Right ventricle myocardium inferior (tissue), 1 donor: ENCODE results near the gene HOATZ. TPM values are rescaled to one million over a fixed set of nuclear protein-coding genes. Genes with fewer than 3 reads are reported as not detected.
A peak's percentile ranks its signal among the peaks of the same experiment; 100 is the strongest.

Source experiments
- ATAC-seq: fragments of 200-7000 bp; cut with Tn5 transposase; one replicate; pipeline ENCODE4 v1.9.1; 2020; ENCODE audit warnings: mild to moderate bottlenecking, moderate library complexity
- DNase-seq: peaks from one replicate; pipeline ENCODE4 v3.0.0; 2021; ENCODE audit errors: missing footprints
- intact Hi-C: fragments of 100-400 bp; cut with DNase I; formaldehyde crosslinking; loops from one replicate; pipeline ENCODE4 v1.11.0; 2022
- total RNA-seq: library from RNA; stranded (reverse); fragmentation: NEBNext Ultra II Directional; extraction: Animal tissue kit (Norgen Biotek cat#: 25700); gene quantifications from one replicate; pipeline ENCODE4 v1.2.1, GENCODE V29; 2021
- donor health status: DM: no; HTN: yes; CAD: no; lungs with severe emphysema.

HOATZ gene
- total RNA-seq, 1 donor from 2014 or later = not detected

GRCh38 chr11:111540937-111541253 is 26.3 kb downstream of the HOATZ start:
- intact Hi-C loops = loop anchor here (10.0 kb wide), 1 partner anchor 256 kb away; no protein-coding TSS in a partner anchor
- DNase-seq (no peak), ATAC-seq (peak; percentile 21)

- peak; percentile 51 for ATAC-seq
- intact Hi-C loops = loop anchor here (10.0 kb wide), 1 partner anchor 257 kb away; no protein-coding TSS in a partner anchor
- DNase-seq = peak; percentile 68
Measured at GRCh38 chr11:111541254-111542061, 26.9 kb downstream of the HOATZ start.

DNA sequence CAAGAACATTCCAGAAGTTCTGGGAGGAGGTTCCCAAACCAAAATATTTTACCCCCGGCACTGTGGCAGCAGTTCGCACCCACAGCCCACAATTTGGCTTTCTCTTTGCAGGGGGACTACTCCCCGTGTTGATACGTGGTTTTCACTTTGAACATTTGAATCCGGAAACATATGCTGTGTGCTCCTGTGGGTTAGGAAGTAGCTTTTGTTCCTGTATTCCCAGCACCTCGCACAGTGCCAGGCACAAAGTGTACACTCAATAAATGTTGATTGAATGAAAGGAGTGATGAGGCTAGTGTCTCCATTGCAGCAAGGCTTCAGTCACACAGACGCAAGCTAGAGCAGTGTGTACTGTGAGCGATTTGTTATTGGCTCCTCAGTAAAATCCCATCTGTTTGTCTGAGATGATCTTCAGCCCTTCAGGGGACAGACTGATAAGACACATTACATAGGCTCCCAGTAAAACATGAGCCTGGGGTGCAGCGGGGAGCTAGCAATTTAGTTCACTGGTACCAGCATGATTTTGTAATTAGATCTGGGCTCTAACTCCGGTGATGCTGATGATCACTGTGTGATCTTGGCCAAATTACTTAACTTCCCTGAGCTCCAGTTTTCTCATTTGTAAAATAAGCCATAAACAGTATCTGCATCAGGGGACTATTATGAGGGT is 28.2 kb downstream of the HOATZ start:
- intact Hi-C loops = loop anchor here (10.0 kb wide), 1 partner anchor 258 kb away; no protein-coding TSS in a partner anchor
- DNase-seq = no peak
- no peak for ATAC-seq

- intact Hi-C loops = loop anchor here (10.0 kb wide), 1 partner anchor 264 kb away; no protein-coding TSS in a partner anchor
- DNase-seq = no peak
- no peak for ATAC-seq
Measured at GRCh38 chr11:111548525-111548924, 33.9 kb downstream of the HOATZ start.

- ATAC-seq (no peak), DNase-seq (no peak)
- intact Hi-C loops = loop anchor here (10.0 kb wide), 1 partner anchor 265 kb away; no protein-coding TSS in a partner anchor
Measured at GRCh38 chr11:111549196-111549868, 34.8 kb downstream of the HOATZ start.

DNA sequence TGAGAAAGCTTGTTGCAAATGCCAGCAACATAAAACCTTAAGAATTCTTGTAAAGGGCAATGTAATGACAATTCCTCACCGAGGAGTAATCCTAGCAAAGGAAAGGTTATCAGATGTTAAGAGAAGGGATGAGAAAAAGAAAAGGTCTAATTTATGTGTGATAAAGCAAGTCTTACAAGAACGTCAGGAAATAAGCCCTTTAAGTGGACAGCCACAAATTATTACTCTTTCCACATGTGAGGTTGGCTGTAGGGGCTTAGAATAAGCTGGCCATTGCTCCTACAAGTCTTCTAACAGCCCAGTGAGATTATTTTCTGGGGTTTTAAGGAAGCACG is 35.3 kb downstream of the HOATZ start:
- DNase-seq = no peak
- no peak for ATAC-seq
- intact Hi-C loops = loop anchor here (10.0 kb wide), 1 partner anchor 265 kb away; no protein-coding TSS in a partner anchor

DNA sequence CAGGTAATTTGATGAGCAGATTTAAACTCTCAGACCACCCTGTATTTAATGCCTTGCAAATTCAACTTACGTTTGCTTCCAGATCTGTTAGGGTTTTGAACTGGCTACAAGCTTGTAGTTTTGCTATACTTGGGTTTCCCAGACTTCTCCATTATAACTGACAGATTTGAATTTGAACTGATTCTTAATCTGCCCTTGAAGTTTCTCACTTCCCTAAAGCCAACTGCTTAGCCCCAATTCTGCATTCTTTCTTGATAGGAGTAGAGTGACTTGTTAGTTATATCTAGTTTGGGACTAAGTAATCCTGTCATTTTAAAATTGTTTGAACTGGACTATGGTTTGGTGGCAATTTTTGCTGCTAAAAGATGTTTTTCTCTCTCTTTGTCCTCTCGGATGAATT is 35.7 kb downstream of the HOATZ start:
- ATAC-seq (no peak), DNase-seq (no peak)
- intact Hi-C loops = no loop called here

DNA sequence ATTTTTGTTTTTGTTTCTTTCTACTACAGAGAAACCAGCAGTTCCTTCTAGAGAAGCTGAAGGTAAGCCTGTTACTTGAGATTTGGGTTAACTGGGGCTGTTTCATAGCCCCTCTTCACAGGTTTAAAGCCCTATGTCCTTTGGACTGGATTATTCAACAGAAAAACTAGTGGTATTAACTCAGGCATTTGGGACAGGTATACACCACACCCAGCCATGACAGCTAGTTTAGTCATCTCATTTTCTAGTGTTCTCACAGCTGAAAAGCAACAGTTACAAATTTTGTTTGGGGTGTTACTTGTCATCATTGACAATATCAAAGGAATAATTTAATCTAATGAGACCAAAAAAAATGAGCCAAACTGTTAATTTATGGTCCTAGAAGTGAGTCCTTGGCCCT is 40.0 kb downstream of the HOATZ start:
- intact Hi-C loops = no loop called here
- ATAC-seq (no peak), DNase-seq (no peak)

DNA sequence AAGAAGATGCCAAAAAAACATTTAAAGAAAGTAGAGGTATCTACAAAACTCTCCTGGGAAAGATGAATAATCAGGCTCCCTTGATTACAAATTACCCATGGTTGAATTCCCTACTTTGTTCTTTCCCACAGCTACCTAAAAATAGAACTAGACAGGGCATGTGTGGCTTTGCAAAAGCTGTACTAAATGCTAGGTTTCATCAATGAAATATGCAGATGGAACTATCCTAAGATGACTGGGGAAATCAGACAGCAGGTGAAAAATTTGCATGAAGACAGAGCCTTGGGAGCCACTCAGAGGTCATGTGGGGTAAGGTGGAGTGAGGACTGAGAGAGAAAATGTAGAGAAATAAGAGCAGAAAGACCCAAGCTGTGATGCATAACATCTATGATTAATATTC is 40.7 kb downstream of the HOATZ start:
- no peak for ATAC-seq
- intact Hi-C loops = no loop called here
- DNase-seq = no peak

GRCh38 chr11:111557425-111558111 is 43.0 kb downstream of the HOATZ start:
- DNase-seq (no peak), ATAC-seq (no peak)
- intact Hi-C loops = no loop called here

GRCh38 chr11:111559800-111560464 is 45.4 kb downstream of the HOATZ start:
- intact Hi-C loops = no loop called here
- ATAC-seq (no peak), DNase-seq (no peak)

GRCh38 chr11:111560800-111561199 is 46.2 kb downstream of the HOATZ start:
- peak; percentile 30 for ATAC-seq
- DNase-seq = no peak
- intact Hi-C loops = no loop called here

DNA sequence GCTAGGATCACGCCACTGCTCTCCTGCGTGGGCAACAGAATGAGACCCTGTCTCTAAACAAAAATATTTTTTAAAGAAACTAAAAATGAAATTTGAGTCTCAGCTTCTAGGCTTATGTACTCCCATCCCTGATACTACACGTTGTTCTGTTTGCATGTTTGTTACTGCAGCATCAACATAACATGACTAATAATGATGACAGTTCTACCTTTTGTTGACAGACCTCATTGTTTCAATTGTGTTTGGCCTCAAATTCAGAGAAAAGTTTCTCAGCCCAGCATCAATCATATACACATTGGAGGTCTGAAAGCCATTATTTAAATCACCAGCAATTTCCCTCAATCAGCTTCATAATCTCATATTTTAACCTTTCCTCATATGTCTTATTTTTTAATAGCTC is 46.7 kb downstream of the HOATZ start:
- no peak for DNase-seq
- intact Hi-C loops = no loop called here
- no peak for ATAC-seq

- no peak for ATAC-seq
- intact Hi-C loops = no loop called here
Measured at GRCh38 chr11:111561791-111562325, 47.3 kb downstream of the HOATZ start.

DNA sequence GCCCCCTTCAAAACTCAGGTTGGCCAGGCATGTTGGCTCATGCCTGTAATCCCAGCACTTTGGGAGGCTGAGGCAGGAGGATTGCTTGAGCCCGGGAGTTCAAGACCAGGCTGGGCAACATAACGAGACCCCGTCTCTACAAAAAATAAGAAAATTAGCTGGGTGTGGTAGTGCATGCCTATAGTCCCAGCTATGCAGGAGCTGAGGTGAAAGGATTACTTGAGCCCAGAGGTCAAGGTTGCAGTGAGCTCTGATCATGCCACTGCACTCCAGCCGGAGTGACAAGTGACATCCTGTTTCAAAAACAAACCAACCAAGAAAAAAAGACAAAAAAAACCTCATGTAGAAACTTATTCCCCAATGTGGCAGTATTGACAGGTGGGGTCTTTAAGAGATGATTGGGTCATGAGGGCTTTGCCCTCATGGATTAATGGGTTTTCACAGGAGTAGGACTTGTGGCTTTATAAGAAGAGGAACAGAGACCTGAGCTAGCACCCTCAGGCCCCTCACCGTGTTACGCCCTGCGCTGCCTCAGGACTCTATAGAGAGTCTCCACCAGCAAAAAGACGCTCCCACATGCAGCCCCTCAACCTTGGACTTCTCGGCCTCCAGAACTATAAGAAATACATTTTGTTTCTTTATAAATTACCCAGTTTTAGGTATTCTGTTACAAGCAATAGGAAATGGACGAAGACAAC is 48.3 kb downstream of the HOATZ start:
- DNase-seq (no peak), ATAC-seq (no peak)
- intact Hi-C loops = no loop called here

More at GRCh38 chr11:111561791-111562325, 47.3 kb downstream of the HOATZ start:
- no peak for DNase-seq

DNA sequence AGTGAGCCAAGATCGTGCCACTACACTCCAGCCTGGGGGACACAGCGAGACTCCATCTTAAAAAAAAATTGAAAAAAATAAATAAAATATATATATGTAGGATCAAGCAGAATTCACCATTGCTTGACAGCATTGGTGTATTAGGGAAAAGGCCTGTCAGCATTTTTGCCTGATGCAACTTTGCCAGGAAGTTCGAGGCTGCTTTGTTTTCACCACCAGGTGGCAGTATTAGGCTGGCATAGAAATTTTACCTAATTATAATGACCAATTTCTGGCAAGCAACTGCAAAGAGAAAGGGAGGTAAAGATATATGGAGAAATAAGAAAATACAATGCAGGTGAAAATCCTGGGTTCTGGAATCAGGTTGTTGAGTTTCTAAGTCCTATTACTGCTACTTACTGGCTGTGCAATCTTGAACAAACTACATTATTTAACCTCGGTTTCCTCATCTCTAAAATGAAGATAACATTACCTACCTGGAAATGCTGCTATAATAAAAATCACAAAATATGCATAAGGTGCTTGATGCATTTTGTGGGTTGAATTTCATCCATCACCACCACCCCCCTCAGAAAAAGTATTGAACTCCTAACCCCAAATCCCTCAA is 50.6 kb downstream of the HOATZ start:
- no peak for DNase-seq
- peak; percentile 52 for ATAC-seq
- intact Hi-C loops = loop anchor here (1.0 kb wide), 1 partner anchor 276 kb away; no protein-coding TSS in a partner anchor

- ATAC-seq = no peak
- intact Hi-C loops = no loop called here
- DNase-seq = no peak
Measured at GRCh38 chr11:111566324-111566723, 51.7 kb downstream of the HOATZ start.
